H1 (cell line): ENCODE data around the gene NBAS.

Experiments
- CBX5 ChIP-seq: fragments of 300-800, 300-1000 bp; sonication (generic); IDR thresholded peaks from 2 replicates; pipeline ENCODE4 v1.7.1; 2016; ENCODE audit warnings: antibody characterized with exemption, low read length, low read depth
- CEBPB ChIP-seq: IDR thresholded peaks from 2 replicates; pipeline ENCODE4 v1.6.1; 2012; ENCODE audit warnings: low read depth, low read length
- EP300 ChIP-seq, 2 experiments: IDR thresholded peaks; 1 replicate in 1 of 2; 2 replicates in 1 of 2; pipeline ENCODE4 v1.6.1; 2011 to 2012; ENCODE audit warnings: low read depth in 2 of 2, low read length in 2 of 2, mild to moderate bottlenecking in 2 of 2, borderline replicate concordance in 1 of 2, inconsistent platforms in 1 of 2, moderate library complexity in 1 of 2
- GABPA ChIP-seq: IDR thresholded peaks from 2 replicates; pipeline ENCODE4 v1.6.1; 2011; ENCODE audit warnings: mild to moderate bottlenecking, low read length, moderate library complexity, borderline replicate concordance; ENCODE audit not compliant: insufficient read depth
- POLR2A ChIP-seq, 2 experiments: IDR thresholded peaks; 1 replicate in 1 of 2; 2 replicates in 1 of 2; pipeline ENCODE4 v1.6.1; 2011; ENCODE audit warnings: low read depth in 2 of 2, low read length in 2 of 2, mild to moderate bottlenecking in 2 of 2; ENCODE audit errors: control extremely low read depth in 1 of 2
- RAD21 ChIP-seq, 2 experiments: IDR thresholded peaks in 1 of 2; conservative IDR thresholded peaks in 1 of 2; 2 replicates each; pipeline ENCODE4 v1.6.1; 2011; ENCODE audit warnings: low read depth in 2 of 2, low read length in 2 of 2, improper control_type of control experiment in 1 of 2, inconsistent platforms in 1 of 2, mild to moderate bottlenecking in 1 of 2, moderate library complexity in 1 of 2
- SP1 ChIP-seq: IDR thresholded peaks from 2 replicates; pipeline ENCODE4 v1.6.1; 2011; ENCODE audit warnings: low read depth, low read length
- TBP ChIP-seq: IDR thresholded peaks from 2 replicates; pipeline ENCODE4 v1.6.1; 2011; ENCODE audit warnings: low read depth, low read length, improper control_type of control experiment
- TF ChIP-seq, protein P1 (sequence below), 3 experiments: IDR thresholded peaks; 1 replicate in 2 of 3; 2 replicates in 1 of 3; pipeline versions ENCODE4 v1.5.1 to v1.6.1; 2011; ENCODE audit warnings: low read length in 3 of 3, mild to moderate bottlenecking in 3 of 3, inconsistent platforms in 2 of 3, low read depth in 1 of 3, moderate library complexity in 1 of 3; ENCODE audit not compliant: insufficient read depth in 1 of 3; ENCODE audit errors: control extremely low read depth in 1 of 3

- TF ChIP-seq, protein P1, sequence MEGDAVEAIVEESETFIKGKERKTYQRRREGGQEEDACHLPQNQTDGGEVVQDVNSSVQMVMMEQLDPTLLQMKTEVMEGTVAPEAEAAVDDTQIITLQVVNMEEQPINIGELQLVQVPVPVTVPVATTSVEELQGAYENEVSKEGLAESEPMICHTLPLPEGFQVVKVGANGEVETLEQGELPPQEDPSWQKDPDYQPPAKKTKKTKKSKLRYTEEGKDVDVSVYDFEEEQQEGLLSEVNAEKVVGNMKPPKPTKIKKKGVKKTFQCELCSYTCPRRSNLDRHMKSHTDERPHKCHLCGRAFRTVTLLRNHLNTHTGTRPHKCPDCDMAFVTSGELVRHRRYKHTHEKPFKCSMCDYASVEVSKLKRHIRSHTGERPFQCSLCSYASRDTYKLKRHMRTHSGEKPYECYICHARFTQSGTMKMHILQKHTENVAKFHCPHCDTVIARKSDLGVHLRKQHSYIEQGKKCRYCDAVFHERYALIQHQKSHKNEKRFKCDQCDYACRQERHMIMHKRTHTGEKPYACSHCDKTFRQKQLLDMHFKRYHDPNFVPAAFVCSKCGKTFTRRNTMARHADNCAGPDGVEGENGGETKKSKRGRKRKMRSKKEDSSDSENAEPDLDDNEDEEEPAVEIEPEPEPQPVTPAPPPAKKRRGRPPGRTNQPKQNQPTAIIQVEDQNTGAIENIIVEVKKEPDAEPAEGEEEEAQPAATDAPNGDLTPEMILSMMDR (IDR thresholded peaks at IDR 0.05; ENCODE audit: control extremely low read depth in 1 of 3, insufficient read depth in 1 of 3, low read depth in 1 of 3, low read length in 3 of 3) = no peak
- TF ChIP-seq SP1 (no peak), TBP (no peak), RAD21 (IDR thresholded peaks at IDR 0.05 in 1 of 2, conservative IDR thresholded peaks at IDR 0.05 in 1 of 2; ENCODE audit: low read depth in 2 of 2, low read length in 2 of 2) (no peak), CEBPB (no peak), POLR2A (IDR thresholded peaks at IDR 0.05; ENCODE audit: control extremely low read depth in 1 of 2, low read depth in 2 of 2, low read length in 2 of 2) (no peak), CBX5 (no peak), GABPA (no peak), EP300 (IDR thresholded peaks at IDR 0.05; ENCODE audit: borderline replicate concordance in 1 of 2, low read depth in 2 of 2, low read length in 2 of 2) (no peak)
Observed at GRCh38 chr2:15306706-15307105, 254.4 kb downstream of the NBAS start.
